C4-2B (cell line): ENCODE results near the gene GRN.
A peak's percentile ranks its signal among the peaks of the same experiment; 100 is the strongest.
"Not testable (repeated sequence)": the region's sequence is repeated elsewhere in the genome, so short reads cannot be mapped to it uniquely, and the experiment has no call there.

Experiments used
- H3K27ac ChIP-seq: fragments of 450-650 bp; 2 replicates; pipeline ENCODE4 v1.5.1; 2017
- ZFX ChIP-seq: fragments of 450-650 bp; IDR thresholded peaks from 2 replicates; pipeline ENCODE4 v1.6.1; 2017
- TF ChIP-seq, protein P1 (sequence below): fragments of 450-650 bp; conservative IDR thresholded peaks from 2 replicates; pipeline ENCODE4 v1.5.1; 2017; ENCODE audit warnings: mild to moderate bottlenecking

The GRN gene

GRCh38 chr17:44322236-44322895 lies 22.7 kb upstream of the GRN start:
- H3K27ac ChIP-seq = no peak overlapping the region; the same call in 1 of the 2 replicates
- no peak for TF ChIP-seq ZFX
- TF ChIP-seq, protein P1, sequence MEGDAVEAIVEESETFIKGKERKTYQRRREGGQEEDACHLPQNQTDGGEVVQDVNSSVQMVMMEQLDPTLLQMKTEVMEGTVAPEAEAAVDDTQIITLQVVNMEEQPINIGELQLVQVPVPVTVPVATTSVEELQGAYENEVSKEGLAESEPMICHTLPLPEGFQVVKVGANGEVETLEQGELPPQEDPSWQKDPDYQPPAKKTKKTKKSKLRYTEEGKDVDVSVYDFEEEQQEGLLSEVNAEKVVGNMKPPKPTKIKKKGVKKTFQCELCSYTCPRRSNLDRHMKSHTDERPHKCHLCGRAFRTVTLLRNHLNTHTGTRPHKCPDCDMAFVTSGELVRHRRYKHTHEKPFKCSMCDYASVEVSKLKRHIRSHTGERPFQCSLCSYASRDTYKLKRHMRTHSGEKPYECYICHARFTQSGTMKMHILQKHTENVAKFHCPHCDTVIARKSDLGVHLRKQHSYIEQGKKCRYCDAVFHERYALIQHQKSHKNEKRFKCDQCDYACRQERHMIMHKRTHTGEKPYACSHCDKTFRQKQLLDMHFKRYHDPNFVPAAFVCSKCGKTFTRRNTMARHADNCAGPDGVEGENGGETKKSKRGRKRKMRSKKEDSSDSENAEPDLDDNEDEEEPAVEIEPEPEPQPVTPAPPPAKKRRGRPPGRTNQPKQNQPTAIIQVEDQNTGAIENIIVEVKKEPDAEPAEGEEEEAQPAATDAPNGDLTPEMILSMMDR = no peak

- TF ChIP-seq ZFX = no peak
- TF ChIP-seq, protein P1 = no peak
- peak overlapping the region; percentile 97 for H3K27ac ChIP-seq
These were observed 21.6 kb upstream of the GRN start for GRCh38 chr17:44323359-44324091.

- TF ChIP-seq, protein P1 = no peak
- no peak for TF ChIP-seq ZFX
- peak overlapping the region; percentile 97 for H3K27ac ChIP-seq
These were observed 21.0 kb upstream of the GRN start for GRCh38 chr17:44324092-44324570.

- H3K27ac ChIP-seq = peak within 1 kb of the TSS; percentile 97
- peak; percentile 80 for TF ChIP-seq ZFX
- TF ChIP-seq, protein P1 = no peak
These were observed 20.4 kb upstream of the GRN start, which contains the start of gene SLC25A39 for GRCh38 chr17:44324571-44325275. SLC25A39 (minus strand) TSS chr17:44324823; CDS start chr17:44323562, 1,261 bp downstream.

DNA sequence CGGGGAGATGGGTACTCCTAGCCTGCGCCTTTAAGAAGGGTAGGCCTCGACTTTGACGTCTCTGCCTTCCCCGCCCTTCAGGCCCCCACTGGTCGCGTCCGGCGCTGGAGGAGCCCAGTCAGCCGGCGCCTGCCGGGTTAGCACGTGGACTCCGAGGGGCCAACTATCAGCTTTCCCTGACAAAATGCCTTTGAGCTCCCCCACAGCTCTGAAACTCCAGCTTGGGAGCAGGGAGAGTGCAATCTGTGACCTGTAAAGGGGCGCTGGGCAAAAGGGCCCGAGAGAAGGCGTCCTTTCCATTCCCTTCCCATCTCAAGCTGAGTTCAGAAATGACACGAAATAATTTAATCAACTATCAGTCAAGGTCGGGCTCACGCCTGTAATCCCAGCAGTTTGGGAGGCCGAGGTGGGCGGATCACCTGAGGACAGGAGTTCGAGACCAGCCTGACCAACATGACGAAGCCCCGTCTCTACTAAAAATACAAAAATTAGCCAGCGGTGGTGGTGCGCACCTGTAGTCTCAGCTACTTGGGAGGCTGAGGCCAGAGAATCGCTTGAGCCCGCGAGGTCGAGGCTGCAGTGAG lies 18.1 kb upstream of the GRN start:
- H3K27ac ChIP-seq = no peak overlapping the region
- no peak for TF ChIP-seq ZFX
- TF ChIP-seq, protein P1 = no peak

GRCh38 chr17:44327715-44328449 lies 17.2 kb upstream of the GRN start:
- no peak overlapping the region for H3K27ac ChIP-seq
- TF ChIP-seq ZFX = no peak
- TF ChIP-seq, protein P1 = no peak

GRCh38 chr17:44329516-44329915 lies 15.6 kb upstream of the GRN start:
- H3K27ac ChIP-seq = not testable (repeated sequence)

GRCh38 chr17:44330263-44330662 lies 14.8 kb upstream of the GRN start:
- not testable (repeated sequence) for H3K27ac ChIP-seq
